Upper lobe of left lung (tissue), 4 donors: Measurements from ENCODE around the gene MNS1.

Experiments
- CTCF ChIP-seq, 6 experiments: fragments of 450-650 bp in 4 of 6; fragments of 200-600 bp in 2 of 6; sonication (generic) in 2 of 6; IDR thresholded peaks; one replicate each; pipeline ENCODE4 v1.5.1; 2016 to 2019; ENCODE audit warnings: antibody characterized with exemption in 6 of 6
- POLR2A ChIP-seq, 4 donors: fragments of 450-650 bp; IDR thresholded peaks; one replicate each; pipeline ENCODE4 v1.5.1; 2016 to 2017; ENCODE audit warnings: antibody characterized with exemption in 4 of 4, mild to moderate bottlenecking in 2 of 4
- POLR2AphosphoS5 ChIP-seq, 2 donors: sonication (generic); formaldehyde crosslinking; IDR thresholded peaks; one replicate each; pipeline ENCODE4 v1.5.1; 2017; ENCODE audit warnings: antibody characterized with exemption in 2 of 2

- TF ChIP-seq CTCF (IDR thresholded peaks at IDR 0.05), result no peak
- TF ChIP-seq POLR2A (IDR thresholded peaks at IDR 0.05), result no peak
- no peak for TF ChIP-seq POLR2AphosphoS5 (IDR thresholded peaks at IDR 0.05)
These were observed 19.4 kb upstream of the MNS1 start for GRCh38 chr15:56484287-56484686.
